PC-9 (cell line): ENCODE results near the gene KCNG4. TPM values are rescaled to one million over a fixed set of nuclear protein-coding genes. Genes with fewer than 3 reads are reported as not detected.

Source experiments
- BruUV-seq: library from RNA; stranded (reverse); fragments of 400-500 nt; replicated peaks from 2 replicates; lab custom pipeline; 2021; lab: Mats Ljungman, UMichigan
- CTCF ChIA-PET: fragments of 300-600 bp; sonication (Branson Sonifier 250); formaldehyde crosslinking; loops from one replicate; lab custom pipeline; 2022; ENCODE audit warnings: antibody characterized with exemption; lab: Charles Lee
- POLR2A ChIA-PET: fragments of 300-600 bp; sonication (Branson Sonifier 250); formaldehyde crosslinking; loops from one replicate; lab custom pipeline; 2022; ENCODE audit warnings: antibody characterized with exemption; ENCODE audit not compliant: unreplicated experiment; lab: Charles Lee
- DNase-seq, 2 experiments: peaks; one replicate each; pipeline versions ENCODE4 v3.0.0 to v3.0.0-alpha.2; 2015 to 2022; ENCODE audit warnings: mixed read lengths in 1 of 2
- H2AFZ ChIP-seq: fragments of 200-600 bp; sonication (generic); 2 replicates; pipeline ENCODE4 v1.8.1; 2017; ENCODE audit warnings: antibody characterized with exemption
- H3F3A ChIP-seq: fragments of 200-600 bp; sonication (generic); 2 replicates; pipeline ENCODE4 v1.8.1; 2017; ENCODE audit warnings: antibody characterized with exemption, mild to moderate bottlenecking, low read depth; ENCODE audit not compliant: insufficient read depth
- H3K27ac ChIP-seq: fragments of 200-600 bp; sonication (generic); 2 replicates; pipeline ENCODE4 v1.6.1; 2016; ENCODE audit warnings: mixed run types
- H3K27me3 ChIP-seq: fragments of 200-600 bp; sonication (generic); 2 replicates; pipeline ENCODE4 v1.6.1; 2016; ENCODE audit warnings: low read depth, mixed run types; ENCODE audit not compliant: insufficient read depth
- H3K36me3 ChIP-seq: fragments of 200-600 bp; sonication (generic); 2 replicates; pipeline ENCODE4 v1.6.1; 2016; ENCODE audit warnings: low read depth, mixed run types
- H3K4me1 ChIP-seq: fragments of 200-600 bp; sonication (generic); replicated peaks from 2 replicates; pipeline ENCODE4 v1.6.1; 2016; ENCODE audit warnings: mixed run types; ENCODE audit not compliant: insufficient read depth
- H3K4me2 ChIP-seq: fragments of 200-600 bp; sonication (generic); 2 replicates; pipeline ENCODE4 v1.6.1; 2017; ENCODE audit warnings: mixed run types
- H3K4me3 ChIP-seq: fragments of 200-600 bp; sonication (generic); 2 replicates; pipeline ENCODE4 v1.6.1; 2016; ENCODE audit warnings: mixed run types
- H3K79me2 ChIP-seq: fragments of 200-600 bp; sonication (generic); 2 replicates; pipeline ENCODE4 v1.6.1; 2017; ENCODE audit warnings: low read depth, mixed run types
- H3K9me2 ChIP-seq: fragments of 200-600 bp; sonication (generic); 2 replicates; pipeline ENCODE4 v1.8.1; 2017; ENCODE audit warnings: mild to moderate bottlenecking; ENCODE audit not compliant: insufficient read depth
- H3K9me3 ChIP-seq: fragments of 200-600 bp; sonication (generic); 2 replicates; pipeline ENCODE4 v1.8.1; 2016; ENCODE audit warnings: low read depth; ENCODE audit not compliant: insufficient read depth
- H4K20me1 ChIP-seq: fragments of 200-600 bp; sonication (generic); 2 replicates; pipeline ENCODE4 v1.8.1; 2017; ENCODE audit not compliant: insufficient read depth
- EZH2 ChIP-seq: fragments of 200-600 bp; sonication (generic); IDR thresholded peaks from 2 replicates; pipeline ENCODE4 v1.8.0; 2017; ENCODE audit warnings: antibody characterized with exemption, low read depth
- intact Hi-C: fragments of 100-400 bp; cut with micrococcal nuclease; formaldehyde crosslinking; loops from one replicate; pipeline ENCODE4 v1.10.0; 2022; ENCODE audit not compliant: unreplicated experiment
- total RNA-seq: library from RNA; stranded (reverse); gene quantifications from 2 replicates; pipeline ENCODE4 v1.2.3, GENCODE V29; 2021
- TF ChIP-seq, protein P1 (sequence below): fragments of 200-600 bp; sonication (generic); conservative IDR thresholded peaks from 2 replicates; pipeline ENCODE4 v1.6.1; 2017; ENCODE audit warnings: mixed run types, antibody characterized with exemption, mild to moderate bottlenecking, moderate library complexity

The KCNG4 gene
- total RNA-seq, 1 experiment from 2014 or later, result not detected

DNA sequence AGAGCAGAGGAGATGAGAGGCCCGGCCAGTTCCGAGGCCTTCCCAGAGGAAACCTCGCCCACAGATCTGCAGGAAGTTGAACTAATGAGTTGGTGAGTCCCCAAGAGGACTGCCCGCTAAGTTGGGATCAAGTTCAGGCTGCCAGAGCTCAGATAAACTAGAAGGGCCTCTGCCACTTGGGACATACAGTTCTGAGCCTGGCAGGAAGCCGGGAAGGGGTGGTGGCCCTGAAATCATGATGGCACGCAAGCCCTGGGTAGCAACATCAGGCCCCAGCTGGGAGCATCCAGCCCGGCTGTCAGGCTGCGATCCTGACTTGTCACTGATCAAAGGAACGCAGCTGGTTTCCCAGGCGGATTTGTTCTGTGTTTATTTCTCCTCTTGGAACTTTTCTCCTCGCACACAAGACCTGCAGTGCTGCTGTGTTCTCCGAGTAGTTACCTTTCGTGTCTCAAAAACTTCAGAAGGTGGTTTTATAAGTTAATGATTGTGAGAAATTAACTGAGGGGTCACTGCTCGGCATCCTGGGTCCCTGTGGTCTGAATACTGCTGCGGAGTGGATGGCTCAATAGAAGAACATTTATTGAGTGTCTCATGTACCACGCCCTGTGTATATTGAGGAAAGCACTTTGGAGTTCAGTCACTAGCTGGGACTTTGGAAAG, 46.9 kb upstream of the KCNG4 start:
- Histone ChIP-seq H3F3A (no peaks in the 10 kb centered on the region), H4K20me1 (no peaks in the 10 kb centered on the region), H3K27ac (no peak overlapping the region), H2AFZ (no peak overlapping the region), H3K36me3 (no peaks in the 10 kb centered on the region), H3K9me2 (no peaks in the 10 kb centered on the region), H3K9me3 (no peaks in the 10 kb centered on the region), H3K4me2 (no peak overlapping the region), H3K4me3 (no peak overlapping the region), H3K4me1 (no peaks in the 10 kb centered on the region), H3K27me3 (peaks cover 13% of the 10 kb centered on the region; the same call in 1 of the 2 replicates), H3K79me2 (no peaks in the 10 kb centered on the region)
- intact Hi-C loops, result no loop called here
- POLR2A ChIA-PET, result no interaction called here
- CTCF ChIA-PET, result no interaction called here
- TF ChIP-seq, protein P1, sequence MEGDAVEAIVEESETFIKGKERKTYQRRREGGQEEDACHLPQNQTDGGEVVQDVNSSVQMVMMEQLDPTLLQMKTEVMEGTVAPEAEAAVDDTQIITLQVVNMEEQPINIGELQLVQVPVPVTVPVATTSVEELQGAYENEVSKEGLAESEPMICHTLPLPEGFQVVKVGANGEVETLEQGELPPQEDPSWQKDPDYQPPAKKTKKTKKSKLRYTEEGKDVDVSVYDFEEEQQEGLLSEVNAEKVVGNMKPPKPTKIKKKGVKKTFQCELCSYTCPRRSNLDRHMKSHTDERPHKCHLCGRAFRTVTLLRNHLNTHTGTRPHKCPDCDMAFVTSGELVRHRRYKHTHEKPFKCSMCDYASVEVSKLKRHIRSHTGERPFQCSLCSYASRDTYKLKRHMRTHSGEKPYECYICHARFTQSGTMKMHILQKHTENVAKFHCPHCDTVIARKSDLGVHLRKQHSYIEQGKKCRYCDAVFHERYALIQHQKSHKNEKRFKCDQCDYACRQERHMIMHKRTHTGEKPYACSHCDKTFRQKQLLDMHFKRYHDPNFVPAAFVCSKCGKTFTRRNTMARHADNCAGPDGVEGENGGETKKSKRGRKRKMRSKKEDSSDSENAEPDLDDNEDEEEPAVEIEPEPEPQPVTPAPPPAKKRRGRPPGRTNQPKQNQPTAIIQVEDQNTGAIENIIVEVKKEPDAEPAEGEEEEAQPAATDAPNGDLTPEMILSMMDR, result no peak
- no peak for TF ChIP-seq EZH2
- BruUV-seq, result no TSS peak
- no peak for DNase-seq

DNA sequence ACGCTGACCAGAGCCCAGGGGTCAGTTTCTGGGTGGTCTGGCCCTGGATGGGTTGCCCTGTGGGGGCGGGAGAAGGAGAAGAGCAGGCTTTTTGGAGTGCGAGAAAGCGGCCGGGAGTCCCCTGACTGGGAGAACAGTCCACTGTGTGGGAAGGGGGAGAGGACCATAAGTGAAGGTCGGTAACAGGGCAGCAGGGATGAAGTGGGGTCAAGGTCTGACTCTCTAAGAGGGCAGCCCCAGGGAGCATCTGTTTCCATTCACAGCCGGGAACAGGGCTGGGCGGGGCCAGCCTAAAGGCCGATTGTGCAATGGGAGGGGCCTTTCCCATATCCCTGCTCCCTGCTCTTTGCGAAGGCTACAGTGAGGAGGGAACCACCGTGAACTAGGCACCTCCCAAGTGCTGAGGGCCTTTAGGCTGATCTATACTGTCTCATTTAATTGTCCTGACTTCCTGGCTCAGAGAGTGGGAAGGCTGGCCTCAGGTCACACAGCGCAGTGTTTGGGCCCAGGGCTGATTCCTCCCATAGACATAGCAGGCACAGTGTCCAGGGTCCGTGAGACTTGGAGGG, 44.4 kb upstream of the KCNG4 start:
- no peak overlapping the region for H3K27ac ChIP-seq
- POLR2A ChIA-PET, result no interaction called here
- no peaks in the 10 kb centered on the region for H4K20me1 ChIP-seq
- H3F3A ChIP-seq, result no peaks in the 10 kb centered on the region
- no peak overlapping the region for H2AFZ ChIP-seq
- H3K4me3 ChIP-seq, result no peak overlapping the region
- intact Hi-C loops, result no loop called here
- no TSS peak for BruUV-seq
- no peaks in the 10 kb centered on the region for H3K4me1 ChIP-seq
- H3K36me3 ChIP-seq, result no peaks in the 10 kb centered on the region
- no peaks in the 10 kb centered on the region for H3K9me2 ChIP-seq
- peaks cover 13% of the 10 kb centered on the region; the same call in 1 of the 2 replicates for H3K27me3 ChIP-seq
- no peak for TF ChIP-seq EZH2
- TF ChIP-seq, protein P1, result no peak
- no peak for DNase-seq
- H3K4me2 ChIP-seq, result no peak overlapping the region
- H3K79me2 ChIP-seq, result no peaks in the 10 kb centered on the region
- H3K9me3 ChIP-seq, result no peaks in the 10 kb centered on the region
- CTCF ChIA-PET, result no interaction called here

DNA sequence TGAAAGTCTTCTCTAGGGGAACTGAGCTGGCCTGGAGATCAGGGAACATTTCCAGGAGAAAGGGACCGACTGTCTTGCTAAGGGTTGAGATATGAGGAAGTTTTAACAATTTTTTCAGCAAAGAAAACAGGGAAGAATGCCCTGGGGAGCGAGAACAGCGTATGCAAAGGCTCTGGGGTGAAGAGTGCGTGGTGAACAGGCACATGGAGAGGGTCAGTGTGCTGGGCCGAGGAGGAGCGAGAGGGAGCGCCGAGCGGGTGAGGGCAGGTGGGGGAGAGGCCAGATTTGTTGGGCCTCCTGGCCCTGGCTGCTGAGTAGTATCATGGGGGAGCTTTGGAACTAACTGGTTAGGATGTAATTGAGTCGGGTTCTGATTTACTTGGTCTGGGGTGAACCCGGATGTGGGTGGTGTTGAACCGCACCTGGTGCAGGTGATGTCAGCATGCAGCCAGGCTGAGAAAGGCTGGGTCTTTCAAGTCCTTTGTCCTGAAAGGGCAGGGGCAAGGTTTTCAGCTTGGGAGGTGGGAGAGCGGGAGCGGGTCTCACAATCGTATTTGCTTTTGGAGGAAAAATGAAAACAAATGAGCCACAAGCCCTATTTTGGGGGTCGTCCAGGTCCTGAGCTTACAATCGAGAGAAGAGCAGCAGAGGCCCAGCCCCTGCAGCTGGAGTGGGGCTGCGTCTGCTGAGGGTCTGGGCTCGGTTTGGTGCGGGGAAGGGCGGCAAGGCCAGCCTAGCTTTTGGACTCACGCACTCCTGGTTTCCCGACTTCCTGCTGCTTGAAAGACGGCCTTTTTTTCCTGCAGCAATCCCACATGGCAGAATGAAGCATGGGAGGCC, 43.7 kb upstream of the KCNG4 start:
- intact Hi-C loops, result no loop called here
- ChIA-PET CTCF (no interaction called here), POLR2A (no interaction called here)
- no peak for DNase-seq
- Histone ChIP-seq H4K20me1 (no peaks in the 10 kb centered on the region), H3K4me2 (no peak overlapping the region), H3K9me2 (no peaks in the 10 kb centered on the region), H3F3A (no peaks in the 10 kb centered on the region), H3K4me1 (no peaks in the 10 kb centered on the region), H2AFZ (no peak overlapping the region), H3K4me3 (no peak overlapping the region), H3K79me2 (no peaks in the 10 kb centered on the region), H3K27ac (no peak overlapping the region), H3K27me3 (peaks cover 9% of the 10 kb centered on the region; the same call in 1 of the 2 replicates), H3K36me3 (no peaks in the 10 kb centered on the region), H3K9me3 (no peaks in the 10 kb centered on the region)
- no TSS peak for BruUV-seq
- TF ChIP-seq EZH2, result no peak
- TF ChIP-seq, protein P1, result no peak
